DMS 273 (cell line): Measurements from ENCODE around the gene TXNDC11.

Experiments used
- DNase-seq: peaks from one replicate; lab custom pipeline; 2025; ENCODE audit not compliant: unreplicated experiment; lab: John Stamatoyannopoulos, UW

Gene TXNDC11

GRCh38 chr16:11755022-11755760 lies 12.5 kb upstream of the TXNDC11 start:
- DNase-seq: no peak

- DNase-seq: no peak
These were observed 10.2 kb upstream of the TXNDC11 start for GRCh38 chr16:11752856-11753255.

- DNase-seq: no peak
These were observed 7.4 kb upstream of the TXNDC11 start for GRCh38 chr16:11750056-11750455.

- peak; percentile 22 for DNase-seq
These were observed 6.0 kb upstream of the TXNDC11 start for GRCh38 chr16:11748404-11749254.

- DNase-seq: no peak
These were observed 5.3 kb upstream of the TXNDC11 start for GRCh38 chr16:11747949-11748403.

- DNase-seq: peak; percentile 41
These were observed 1.4 kb upstream of the TXNDC11 start for GRCh38 chr16:11744075-11744470.

- DNase-seq: peak; percentile 49
These were observed 834 bp upstream of the TXNDC11 start for GRCh38 chr16:11743308-11744074.

- DNase-seq: peak; percentile 65
These were observed 543 bp downstream of the TXNDC11 start for GRCh38 chr16:11742093-11742535.

GRCh38 chr16:11740567-11740966 lies 2.1 kb downstream of the TXNDC11 start:
- no peak for DNase-seq

- no peak for DNase-seq
These were observed 3.7 kb downstream of the TXNDC11 start for GRCh38 chr16:11738742-11739544.

GRCh38 chr16:11737713-11738112 lies 4.9 kb downstream of the TXNDC11 start:
- no peak for DNase-seq

- DNase-seq: no peak
These were observed 5.8 kb downstream of the TXNDC11 start for GRCh38 chr16:11736903-11737302.

GRCh38 chr16:11735787-11736186 lies 6.9 kb downstream of the TXNDC11 start:
- no peak for DNase-seq

GRCh38 chr16:11734653-11735043 lies 8.0 kb downstream of the TXNDC11 start:
- DNase-seq: no peak

GRCh38 chr16:11734025-11734652 lies 8.5 kb downstream of the TXNDC11 start:
- peak; percentile 19 for DNase-seq

GRCh38 chr16:11731222-11731621 lies 11.4 kb downstream of the TXNDC11 start:
- no peak for DNase-seq

GRCh38 chr16:11729787-11730186 lies 12.9 kb downstream of the TXNDC11 start:
- no peak for DNase-seq

- DNase-seq: no peak
These were observed 14.7 kb downstream of the TXNDC11 start for GRCh38 chr16:11727796-11728543.

GRCh38 chr16:11726008-11726407 lies 16.6 kb downstream of the TXNDC11 start:
- no peak for DNase-seq
